IPS DF 4.7 (cell line): Measurements from ENCODE around the gene KCNMB1.
"Not testable (repeated sequence)": the region's sequence is repeated elsewhere in the genome, so short reads cannot be mapped to it uniquely, and the experiment has no call there.

Experiments
- DNase-seq: peaks from one replicate; pipeline ENCODE4 v3.0.0-alpha.2; 2013; ENCODE audit warnings: low spot score; ENCODE audit errors: extremely low read depth

Gene KCNMB1

GRCh38 chr5:170378740-170379139 lies 10.4 kb downstream of the KCNMB1 start:
- no peak for DNase-seq

DNA sequence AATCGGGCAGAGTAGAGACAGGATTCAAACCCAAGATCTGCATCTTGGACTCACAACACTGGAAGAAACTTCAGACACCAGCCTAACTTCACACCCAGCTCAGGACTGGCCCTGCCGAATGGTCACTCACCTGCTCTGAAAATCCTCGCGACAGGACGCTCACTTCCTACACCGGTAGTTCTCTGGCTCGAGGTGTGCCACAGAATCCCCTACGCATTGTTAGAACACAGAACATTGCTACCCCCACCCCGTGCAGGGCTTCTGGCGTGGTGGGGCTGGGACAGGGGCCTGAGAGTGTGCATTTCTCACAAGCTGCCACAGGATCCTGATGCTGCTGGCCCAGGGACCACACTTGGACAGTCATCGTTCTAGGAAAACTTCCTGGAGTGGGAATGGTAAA lies 12.1 kb downstream of the KCNMB1 start:
- no peak for DNase-seq

DNA sequence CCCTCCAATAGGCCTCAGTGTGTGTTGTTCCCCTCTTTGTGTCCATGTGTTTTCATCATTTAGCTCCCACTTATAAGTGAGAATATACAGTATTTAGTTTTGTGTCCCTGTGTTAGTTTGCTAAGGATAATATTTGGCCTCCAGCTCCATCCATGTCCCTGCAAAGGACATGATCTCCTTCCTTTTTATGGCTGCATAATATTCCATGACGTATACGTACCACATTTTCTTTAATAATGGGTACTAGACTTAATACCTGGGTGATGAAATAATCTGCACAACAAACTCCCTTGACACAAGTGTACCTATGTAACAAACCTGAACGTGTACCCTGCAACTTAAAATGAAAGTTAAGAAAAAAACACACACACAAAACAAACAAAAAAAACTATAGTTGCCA lies 12.6 kb downstream of the KCNMB1 start:
- DNase-seq, result not testable (repeated sequence)

DNA sequence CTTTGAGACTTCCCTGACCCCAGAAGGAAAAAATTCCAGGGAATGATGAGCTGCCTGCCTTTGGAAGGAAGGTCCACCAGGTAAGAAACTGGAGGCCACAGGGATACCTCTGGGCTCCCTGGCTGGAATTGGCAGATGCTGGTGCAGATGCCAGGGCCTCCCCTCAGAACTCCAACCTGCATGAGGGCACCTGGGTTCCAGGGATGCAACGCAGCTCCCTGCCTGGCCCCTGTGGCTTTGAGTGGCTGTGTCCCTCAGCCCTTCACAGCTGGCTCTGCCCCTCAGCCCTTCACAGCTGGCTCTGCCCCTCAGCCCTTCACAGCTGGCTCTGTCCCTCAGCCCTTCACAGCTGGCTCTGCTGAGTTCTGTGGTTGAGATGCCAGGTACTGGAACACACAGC lies 13.9 kb downstream of the KCNMB1 start:
- no peak for DNase-seq

DNA sequence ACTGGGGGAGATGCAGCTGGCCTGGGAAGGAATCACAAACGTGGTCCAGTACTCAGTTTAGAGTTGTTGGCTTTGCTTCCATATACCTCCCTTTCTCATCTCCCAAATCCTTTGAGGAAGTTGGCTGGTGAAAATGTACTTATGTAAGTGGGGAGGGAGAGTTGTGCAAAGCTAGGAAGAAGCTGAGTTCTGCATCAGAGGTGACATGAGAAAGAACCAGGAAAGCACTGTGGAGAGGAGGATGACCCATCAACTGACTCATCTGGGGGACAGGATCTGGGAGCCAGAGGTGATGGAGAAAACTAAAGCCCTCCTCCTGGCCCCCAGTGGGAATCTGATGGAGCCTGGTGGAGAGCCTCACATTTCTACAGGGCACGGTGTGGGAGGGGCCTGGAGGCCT lies 16.2 kb downstream of the KCNMB1 start:
- no peak for DNase-seq

DNA sequence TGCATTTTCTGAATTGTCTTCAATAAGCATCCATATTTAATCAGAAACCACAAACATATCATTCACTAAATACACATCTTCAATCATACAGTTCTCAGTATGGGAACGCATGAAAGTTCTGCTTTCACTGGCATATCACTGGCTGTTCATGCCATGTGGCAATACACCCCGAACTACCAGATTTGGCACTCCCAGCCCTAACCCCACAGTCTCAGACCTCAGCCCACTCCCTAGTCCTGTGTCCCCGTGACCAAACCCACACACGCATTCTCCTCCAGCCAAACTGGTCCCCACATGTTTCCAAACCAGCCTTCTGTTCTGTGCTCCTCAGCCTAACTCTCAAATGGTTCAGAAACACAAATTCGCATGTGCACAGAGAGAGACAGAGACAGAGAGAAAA lies 20.6 kb downstream of the KCNMB1 start:
- no peak for DNase-seq

- no peak for DNase-seq
Measured at GRCh38 chr5:170366276-170366675, 22.9 kb downstream of the KCNMB1 start.

DNA sequence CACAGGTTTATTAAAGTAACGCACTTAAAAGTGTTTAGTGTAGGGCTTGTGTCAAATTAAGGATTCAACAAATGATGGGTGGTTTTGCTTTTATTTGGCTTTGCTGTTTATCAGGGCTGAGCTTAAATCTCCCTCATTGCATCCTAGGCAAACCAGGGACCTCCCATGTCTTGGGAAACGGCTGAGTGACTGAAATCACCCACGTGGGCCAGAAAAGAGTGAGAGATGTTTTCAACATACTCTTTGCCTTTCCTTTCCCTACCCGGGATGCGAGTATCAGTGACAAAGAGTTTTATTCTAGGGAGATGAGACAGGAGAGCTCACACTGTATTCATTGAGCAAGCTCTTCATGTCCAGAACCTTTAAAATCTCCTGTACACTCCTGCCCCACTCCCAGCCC lies 23.3 kb downstream of the KCNMB1 start:
- DNase-seq, result no peak

GRCh38 chr5:170365011-170365410 lies 24.2 kb downstream of the KCNMB1 start:
- DNase-seq, result no peak

GRCh38 chr5:170363671-170364070 lies 25.5 kb downstream of the KCNMB1 start:
- DNase-seq, result no peak

DNA sequence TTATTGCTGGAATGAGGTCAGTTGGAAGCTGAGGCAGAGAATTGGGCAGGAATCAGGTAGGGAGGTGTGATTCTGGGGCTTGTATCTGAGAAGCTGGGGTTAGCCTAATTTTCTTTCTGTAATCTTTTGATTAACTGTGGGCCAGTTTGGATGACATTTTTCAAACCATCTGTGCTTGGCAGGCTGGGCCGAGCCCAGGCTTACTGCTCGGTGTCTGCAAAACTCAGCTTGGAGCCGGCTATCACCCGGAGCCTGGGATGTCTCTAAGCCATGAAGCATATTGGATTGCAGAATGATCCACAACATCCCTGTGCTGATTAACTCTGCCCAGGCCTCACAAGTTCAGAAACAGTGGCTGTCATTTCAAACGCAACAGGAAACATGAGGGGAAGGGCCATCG lies 26.5 kb downstream of the KCNMB1 start:
- no peak for DNase-seq

DNA sequence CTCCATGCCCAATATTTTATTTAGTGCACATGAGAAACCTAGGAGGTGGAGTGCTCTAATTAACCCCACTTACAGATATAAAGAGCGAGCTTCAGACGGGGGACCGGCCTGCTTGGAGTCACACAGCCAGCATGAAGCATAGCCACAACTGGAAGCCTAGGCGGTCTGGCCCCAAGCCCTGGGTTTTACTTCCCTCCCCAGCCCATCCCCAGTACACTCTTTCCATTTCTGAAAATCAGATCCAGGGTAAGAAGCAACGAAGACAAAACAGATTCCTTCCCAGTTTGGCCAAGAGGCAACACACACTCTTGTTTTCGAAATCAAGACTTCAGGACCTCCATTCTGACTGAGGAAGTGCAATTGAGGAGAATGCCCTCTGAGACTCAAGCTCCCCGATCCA lies 27.1 kb downstream of the KCNMB1 start:
- DNase-seq, result no peak

DNA sequence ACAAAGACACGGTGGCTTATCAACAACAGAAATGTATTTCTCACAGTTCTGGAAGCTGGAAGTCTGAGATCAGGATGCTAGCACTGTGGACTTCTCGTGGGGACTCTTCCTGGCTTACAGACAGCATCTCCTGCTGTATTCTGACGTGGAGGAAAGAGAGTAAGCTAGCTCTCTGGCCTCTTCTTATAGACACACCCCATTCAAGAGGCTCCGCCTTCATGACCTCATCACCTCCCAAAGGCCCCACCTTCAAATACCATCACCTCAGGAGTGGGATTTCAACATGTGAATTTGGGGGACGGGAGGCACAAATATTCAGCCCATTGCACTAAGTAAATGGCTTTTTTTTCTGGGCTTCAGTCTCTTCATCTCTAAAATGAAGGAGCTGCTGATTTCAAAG lies 27.6 kb downstream of the KCNMB1 start:
- DNase-seq, result no peak

GRCh38 chr5:170361116-170361515 lies 28.1 kb downstream of the KCNMB1 start:
- no peak for DNase-seq

DNA sequence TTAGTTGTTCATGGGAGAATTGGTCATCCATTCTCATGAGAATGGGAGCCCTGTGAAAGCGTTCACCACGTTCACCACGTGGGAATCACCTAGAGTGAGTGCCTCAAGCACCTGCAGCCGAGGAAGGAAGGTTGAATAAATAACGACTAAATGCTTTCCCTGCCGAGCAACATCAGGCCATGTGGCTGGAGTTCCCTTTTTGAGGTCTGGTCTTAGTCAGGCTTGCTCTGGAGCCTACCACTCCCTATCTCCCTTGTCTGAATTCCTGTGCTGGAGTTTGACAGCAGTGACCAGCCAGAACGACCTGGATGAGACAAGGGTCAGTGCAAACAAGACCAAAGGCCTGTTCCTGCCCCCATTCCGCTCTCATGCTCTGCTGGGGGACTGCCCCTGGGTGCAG lies 28.5 kb downstream of the KCNMB1 start:
- no peak for DNase-seq

DNA sequence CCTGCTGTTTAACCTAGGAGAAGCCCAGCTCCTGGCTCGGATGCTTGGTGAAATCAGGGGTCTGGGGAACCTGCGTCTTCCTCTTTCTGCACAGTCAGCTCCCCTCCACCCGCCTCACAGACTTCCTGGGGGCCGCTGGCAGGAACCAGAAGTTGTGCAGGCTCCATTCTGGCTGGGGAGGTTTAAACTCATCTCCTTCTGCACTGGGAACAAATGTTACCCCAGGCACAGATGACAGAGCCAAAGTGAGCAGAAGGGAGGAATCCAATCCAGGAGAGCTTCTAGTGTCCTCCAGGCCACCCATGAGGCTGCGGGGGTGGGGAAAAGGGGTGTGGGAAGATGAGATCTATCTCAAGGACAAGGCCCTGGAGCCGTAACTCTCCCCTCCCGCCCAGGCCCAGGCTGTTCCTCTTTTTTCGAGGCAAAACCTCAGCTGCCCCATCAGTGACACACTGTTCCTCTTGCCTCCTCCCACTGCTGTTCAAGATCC lies 31.2 kb downstream of the KCNMB1 start:
- DNase-seq, result no peak

- no peak for DNase-seq
Measured at GRCh38 chr5:170355601-170356098, 33.5 kb downstream of the KCNMB1 start.

DNA sequence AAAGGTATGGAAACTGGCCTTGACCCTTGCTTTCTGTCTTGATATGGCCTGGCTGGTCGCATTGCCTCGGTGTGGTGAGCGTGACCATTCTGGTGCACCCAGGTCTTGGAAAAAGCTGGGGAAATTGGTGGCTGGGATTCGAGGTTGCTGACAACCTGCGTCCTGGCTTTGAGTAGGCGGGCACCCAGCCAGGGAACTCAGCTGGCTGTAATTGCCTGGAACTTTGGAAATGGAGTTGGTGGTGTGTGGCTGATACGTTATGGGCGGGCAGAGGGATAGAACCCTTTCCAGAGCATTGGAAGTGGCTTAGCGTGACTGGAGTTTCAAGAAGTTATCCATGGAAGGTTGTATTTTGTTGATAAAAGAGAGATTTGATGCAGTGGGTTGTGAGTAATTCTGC lies 35.2 kb downstream of the KCNMB1 start:
- DNase-seq, result no peak

GRCh38 chr5:170353011-170353761 lies 36.0 kb downstream of the KCNMB1 start:
- no peak for DNase-seq

- no peak for DNase-seq
Measured at GRCh38 chr5:170348137-170348633, 41.0 kb downstream of the KCNMB1 start.

- DNase-seq, result no peak
Measured at GRCh38 chr5:170347022-170347567, 42.1 kb downstream of the KCNMB1 start.

- no peak for DNase-seq
Measured at GRCh38 chr5:170345971-170346370, 43.2 kb downstream of the KCNMB1 start.

GRCh38 chr5:170343177-170343576 lies 46.0 kb downstream of the KCNMB1 start:
- DNase-seq, result no peak
